SJCRH30 (cell line): Measurements from ENCODE around the gene FBXO34. TPM values are rescaled to one million over a fixed set of nuclear protein-coding genes. Genes with fewer than 3 reads are reported as not detected.
"Not testable (repeated sequence)": the region's sequence is repeated elsewhere in the genome, so short reads cannot be mapped to it uniquely, and the experiment has no call there.

Experiments used
- DNase-seq, 2 experiments: peaks; one replicate each; pipeline ENCODE4 v3.0.0-alpha.2; 2015 to 2020
- H3K27ac ChIP-seq: fragments of 250-450 bp; sonication (Bioruptor Pico); 2 replicates; pipeline ENCODE4 v1.5.1; 2020; ENCODE audit warnings: mild to moderate bottlenecking, moderate library complexity
- H3K27me3 ChIP-seq: fragments of 250-450 bp; sonication (Bioruptor Pico); 2 replicates; pipeline ENCODE4 v1.5.1; 2020; ENCODE audit warnings: mild to moderate bottlenecking, moderate library complexity
- H3K36me3 ChIP-seq: fragments of 250-450 bp; sonication (Bioruptor Pico); 2 replicates; pipeline ENCODE4 v1.5.1; 2020; ENCODE audit warnings: mild to moderate bottlenecking, moderate library complexity
- H3K4me1 ChIP-seq: fragments of 250-450 bp; sonication (Bioruptor Pico); 2 replicates; pipeline ENCODE4 v1.5.1; 2020; ENCODE audit warnings: mild to moderate bottlenecking, moderate library complexity
- H3K4me3 ChIP-seq: fragments of 250-450 bp; sonication (Bioruptor Pico); 2 replicates; pipeline ENCODE4 v1.5.1; 2020; ENCODE audit warnings: mild to moderate bottlenecking, moderate library complexity
- H3K9me3 ChIP-seq: fragments of 250-450 bp; sonication (Bioruptor Pico); replicated peaks from 2 replicates; pipeline ENCODE4 v1.5.1; 2020; ENCODE audit warnings: mild to moderate bottlenecking, moderate library complexity
- total RNA-seq: library from RNA; depleted of rRNA; stranded (reverse); fragments of >200 nt; shearing (Covaris generic); gene quantifications from 2 replicates; pipeline ENCODE4 v1.2.3, GENCODE V29; 2014

FBXO34 gene
- total RNA-seq, 1 experiment from 2014 or later, result 19.6 TPM

DNA sequence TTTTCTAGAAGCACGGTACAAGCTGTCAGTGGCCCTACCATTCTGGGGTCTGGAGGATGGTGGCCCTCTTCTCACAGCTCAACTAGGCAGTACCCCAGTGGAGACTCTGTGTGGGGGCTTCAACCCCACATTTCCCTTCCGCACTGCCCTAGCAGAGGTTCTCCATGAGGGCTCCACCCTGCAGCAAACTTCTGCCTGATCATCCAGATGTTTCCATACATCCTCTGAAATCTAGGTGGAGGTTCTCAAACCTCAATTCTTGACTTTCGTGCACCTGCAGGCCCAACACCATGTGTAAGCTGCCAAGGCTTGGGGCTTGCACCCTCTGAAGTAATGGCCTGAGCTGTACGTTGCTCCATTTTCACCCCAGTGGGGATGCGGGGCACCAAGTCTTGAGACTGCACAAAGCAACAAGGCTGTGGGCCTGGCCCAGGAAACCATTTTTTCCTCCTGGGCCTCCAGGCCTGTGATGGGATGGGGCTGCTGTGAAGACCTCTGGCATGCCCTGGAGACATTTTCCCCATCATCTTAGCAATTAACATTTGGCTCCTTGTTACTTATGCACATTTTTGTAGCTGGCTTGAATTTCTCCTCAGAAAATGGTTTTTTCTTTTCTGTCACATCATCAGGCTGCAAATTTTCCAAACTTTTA, 41.3 kb downstream of the FBXO34 start:
- not testable (repeated sequence) for H3K36me3 ChIP-seq, H3K4me3 ChIP-seq, H3K4me1 ChIP-seq, H3K27ac ChIP-seq, DNase-seq, H3K9me3 ChIP-seq, H3K27me3 ChIP-seq

DNA sequence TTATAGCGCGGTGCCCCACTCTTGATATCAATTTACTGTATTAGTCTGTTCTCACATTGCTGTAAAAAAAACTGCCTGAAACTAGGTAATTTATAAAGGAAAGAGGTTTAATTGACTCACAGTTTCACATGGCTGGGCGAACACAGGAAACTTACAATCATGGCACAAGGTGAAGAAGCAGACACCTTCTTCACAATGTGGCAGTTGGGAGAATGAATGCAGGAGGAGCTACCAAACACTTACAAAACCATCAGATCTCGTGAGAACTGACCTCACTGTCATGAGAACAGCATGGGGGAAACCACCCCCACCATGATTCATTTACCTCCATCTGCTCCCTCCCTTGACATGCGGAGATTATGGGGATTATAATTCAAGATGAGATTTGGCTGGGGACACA, 42.3 kb downstream of the FBXO34 start:
- Histone ChIP-seq H3K9me3 (peaks cover 7% of the 10 kb centered on the region), H3K27me3 (no peaks in the 10 kb centered on the region), H3K4me1 (no peaks in the 10 kb centered on the region), H3K27ac (no peak overlapping the region), H3K4me3 (no peak overlapping the region), H3K36me3 (no peaks in the 10 kb centered on the region; the same call in 1 of the 2 replicates)
- no peak for DNase-seq

DNA sequence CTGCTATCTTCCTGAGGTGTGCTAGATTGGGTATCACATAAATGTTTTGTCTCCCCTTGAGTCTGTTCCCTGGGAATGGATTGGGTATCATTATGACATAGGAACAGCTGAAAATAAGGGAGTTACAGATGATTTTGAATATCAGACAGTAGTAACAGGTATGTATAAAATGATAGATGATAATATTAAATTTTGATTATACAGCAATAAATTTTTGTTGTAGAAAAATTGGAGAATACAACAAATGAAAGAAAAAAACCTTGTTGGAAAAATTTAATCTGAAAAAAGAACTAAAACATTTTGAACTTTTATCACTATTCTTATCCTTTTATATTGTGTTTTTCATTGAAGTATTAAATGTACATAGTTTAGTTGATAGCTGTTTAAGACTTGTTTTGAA, 43.2 kb downstream of the FBXO34 start:
- H3K9me3 ChIP-seq, result peaks cover 7% of the 10 kb centered on the region
- DNase-seq, result no peak
- peaks cover 2% of the 10 kb centered on the region; the same call in 1 of the 2 replicates for H3K36me3 ChIP-seq
- H3K4me1 ChIP-seq, result no peaks in the 10 kb centered on the region
- H3K27me3 ChIP-seq, result no peaks in the 10 kb centered on the region
- no peak overlapping the region for H3K4me3 ChIP-seq
- H3K27ac ChIP-seq, result no peak overlapping the region

DNA sequence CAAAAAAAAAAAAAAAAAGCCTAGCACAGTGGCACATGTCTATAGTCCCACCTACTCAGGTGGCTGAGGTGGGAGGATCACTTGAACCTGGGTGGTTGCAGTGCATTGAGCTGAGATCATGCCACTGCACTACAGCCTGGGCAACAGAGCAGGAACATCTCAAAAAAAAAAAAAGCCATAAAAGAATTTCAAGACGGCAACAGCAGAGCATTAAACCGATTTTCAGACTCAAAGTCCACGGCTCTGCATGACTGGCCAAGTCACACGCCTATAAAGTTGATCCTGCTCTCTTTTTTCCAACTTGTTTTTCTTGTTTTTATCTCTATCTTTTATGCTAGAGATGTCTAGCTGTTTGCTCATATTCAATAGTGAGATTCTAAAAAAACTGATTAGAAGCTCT, 45.3 kb downstream of the FBXO34 start:
- Histone ChIP-seq H3K9me3 (peaks cover 3% of the 10 kb centered on the region; the same call in 1 of the 2 replicates), H3K4me3 (no peak overlapping the region), H3K36me3 (peaks cover 2% of the 10 kb centered on the region; the same call in 1 of the 2 replicates), H3K27me3 (no peaks in the 10 kb centered on the region), H3K27ac (no peak overlapping the region), H3K4me1 (no peaks in the 10 kb centered on the region)
- DNase-seq, result no peak

DNA sequence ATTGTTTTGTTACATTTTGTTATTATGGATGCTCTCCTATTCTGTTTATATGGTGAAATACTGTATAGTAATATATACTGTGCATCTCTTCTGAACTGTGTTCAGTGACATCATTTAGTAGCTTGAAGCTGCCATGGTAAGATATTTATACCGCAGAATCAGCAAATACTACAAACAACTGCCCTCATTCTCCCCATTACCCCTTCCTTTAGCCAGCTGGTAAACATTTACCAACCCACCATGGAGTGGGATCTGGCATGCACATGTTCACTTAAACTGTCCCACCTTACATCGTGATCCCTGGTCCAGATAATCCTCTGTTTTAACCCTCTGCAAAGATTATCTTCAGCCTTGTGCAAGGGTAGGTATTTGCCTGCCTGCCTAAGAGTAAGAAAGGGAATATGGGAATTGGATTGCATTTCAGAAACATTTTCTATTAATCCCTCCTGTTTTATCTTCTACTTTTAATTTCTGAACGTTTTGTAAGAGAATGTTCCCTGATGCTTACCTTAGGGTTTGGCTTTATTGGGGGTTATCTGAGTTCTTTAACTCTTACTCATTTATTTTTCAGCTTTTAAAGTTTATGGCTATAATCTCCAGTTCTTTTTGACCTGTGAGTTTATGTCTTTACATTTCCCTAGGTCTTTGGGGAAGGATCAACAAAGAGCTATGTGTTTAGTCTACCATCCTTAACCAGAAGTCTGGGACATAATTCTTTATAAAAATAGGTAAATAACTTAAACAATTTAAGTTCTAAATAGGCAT, 46.5 kb downstream of the FBXO34 start:
- no peak for DNase-seq
- Histone ChIP-seq H3K27ac (no peak overlapping the region), H3K36me3 (peaks cover 2% of the 10 kb centered on the region; the same call in 1 of the 2 replicates), H3K4me3 (no peak overlapping the region), H3K4me1 (no peaks in the 10 kb centered on the region), H3K9me3 (peaks cover 2% of the 10 kb centered on the region; the same call in 1 of the 2 replicates), H3K27me3 (no peaks in the 10 kb centered on the region)

DNA sequence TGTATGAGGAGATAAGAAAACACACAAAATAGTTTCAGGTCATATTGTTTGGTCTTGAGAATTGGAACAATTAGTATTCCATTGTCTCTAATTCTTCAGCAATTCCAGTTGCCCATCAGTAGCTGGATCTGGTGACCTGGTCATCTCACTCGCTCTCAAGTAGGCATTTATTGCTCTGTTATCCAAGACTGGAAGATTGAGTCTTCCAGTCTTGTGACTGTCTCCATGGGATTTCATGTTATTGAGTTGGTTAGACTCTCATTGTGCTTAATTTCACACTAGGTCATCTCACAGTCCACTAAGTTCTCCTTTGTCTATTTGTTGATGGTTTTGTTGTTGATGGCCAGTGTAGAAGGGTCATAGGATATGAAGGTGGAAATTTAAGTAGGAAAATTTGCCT, 47.5 kb downstream of the FBXO34 start:
- Histone ChIP-seq H3K9me3 (no peaks in the 10 kb centered on the region; the same call in 1 of the 2 replicates), H3K36me3 (peaks cover 2% of the 10 kb centered on the region; the same call in 1 of the 2 replicates), H3K27me3 (no peaks in the 10 kb centered on the region), H3K4me1 (no peaks in the 10 kb centered on the region), H3K27ac (no peak overlapping the region), H3K4me3 (no peak overlapping the region)
- no peak for DNase-seq

DNA sequence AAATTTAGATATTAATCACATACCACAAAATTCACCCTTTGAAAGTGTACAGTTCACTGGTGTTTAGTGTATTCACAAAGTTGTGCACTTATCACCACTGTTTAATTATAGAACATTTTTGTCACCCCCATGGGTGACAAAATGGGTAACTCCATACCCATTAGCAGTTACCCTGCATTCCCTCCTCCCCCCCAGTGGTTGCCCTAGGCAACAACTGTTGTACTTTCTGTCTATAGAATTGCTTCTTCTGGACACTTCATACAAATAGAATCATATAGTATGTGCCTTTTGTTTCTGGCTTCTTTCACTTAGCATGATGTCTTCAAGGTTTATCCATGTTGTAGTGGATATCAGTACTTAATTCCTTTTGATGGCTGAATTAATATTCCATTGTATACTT, 52.7 kb downstream of the FBXO34 start:
- no peaks in the 10 kb centered on the region for H3K27me3 ChIP-seq
- H3K4me3 ChIP-seq, result no peak overlapping the region

DNA sequence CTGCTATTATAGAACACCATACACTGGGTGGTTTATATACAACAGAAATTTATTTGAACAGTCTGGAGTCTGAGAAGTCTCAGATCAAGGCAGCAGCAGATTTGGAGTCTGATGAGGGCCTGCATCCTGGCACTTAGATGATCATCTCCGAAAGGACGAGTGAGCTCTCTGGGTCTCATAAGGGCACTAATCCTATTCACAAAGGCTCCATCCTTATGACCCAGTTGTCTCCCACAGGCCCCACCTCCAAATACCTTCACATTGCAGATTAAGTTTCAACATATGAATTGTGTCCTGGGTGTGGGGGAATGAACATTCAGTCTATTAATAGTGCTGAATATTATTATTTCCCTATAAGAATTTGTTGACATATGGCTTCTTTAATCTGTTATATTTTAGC, 53.6 kb downstream of the FBXO34 start:
- no peak overlapping the region for H3K4me3 ChIP-seq
- no peaks in the 10 kb centered on the region for H3K9me3 ChIP-seq
- no peaks in the 10 kb centered on the region for H3K4me1 ChIP-seq
- DNase-seq, result no peak
- H3K36me3 ChIP-seq, result no peaks in the 10 kb centered on the region
- no peak overlapping the region for H3K27ac ChIP-seq
- H3K27me3 ChIP-seq, result no peaks in the 10 kb centered on the region

More for the DNA sequence above, 52.7 kb downstream of the FBXO34 start:
- no peak for DNase-seq
- Histone ChIP-seq H3K9me3 (no peaks in the 10 kb centered on the region), H3K27ac (no peak overlapping the region), H3K4me1 (no peaks in the 10 kb centered on the region), H3K36me3 (peaks cover 2% of the 10 kb centered on the region; the same call in 1 of the 2 replicates)

DNA sequence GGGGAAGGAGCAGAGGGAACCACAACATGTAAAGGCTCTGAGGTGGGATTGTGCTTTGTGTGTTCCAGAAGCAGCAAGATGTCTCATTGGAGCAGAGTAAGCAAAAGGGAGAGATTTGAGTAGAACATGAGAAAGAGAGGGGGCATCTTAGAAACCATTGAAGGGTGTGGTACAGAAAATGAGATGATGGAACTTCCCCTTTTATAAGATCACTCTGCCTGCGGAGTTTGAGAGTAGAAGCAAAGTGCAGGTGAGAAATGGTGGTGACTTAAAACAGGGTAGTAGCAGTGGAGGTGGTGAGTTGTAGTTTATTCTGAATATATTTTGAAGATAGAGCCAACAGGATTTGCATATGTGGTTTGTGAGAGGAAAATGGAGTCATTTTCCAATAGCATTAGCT, 56.0 kb downstream of the FBXO34 start:
- Histone ChIP-seq H3K9me3 (no peaks in the 10 kb centered on the region), H3K27me3 (no peaks in the 10 kb centered on the region), H3K36me3 (no peaks in the 10 kb centered on the region), H3K27ac (no peak overlapping the region), H3K4me3 (no peak overlapping the region), H3K4me1 (no peaks in the 10 kb centered on the region)
- DNase-seq, result no peak

DNA sequence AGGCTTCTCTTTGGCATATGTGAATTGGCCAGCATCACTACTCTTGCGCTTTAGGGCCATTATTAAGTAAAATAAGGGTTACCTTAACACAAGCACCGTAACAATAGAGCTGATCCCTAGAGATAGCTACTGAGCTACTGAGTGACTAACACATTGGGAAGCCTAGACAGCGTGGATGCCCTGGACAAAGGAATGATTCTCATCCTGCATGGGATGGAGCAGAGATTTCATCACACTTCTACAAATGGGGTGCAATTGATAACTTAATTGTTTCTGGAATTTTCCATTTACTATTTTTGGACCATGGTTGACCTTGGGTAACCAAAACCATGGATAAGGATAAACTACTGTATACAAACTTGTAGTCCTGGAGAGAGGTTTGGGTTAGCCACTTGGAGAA, 57.1 kb downstream of the FBXO34 start:
- no peaks in the 10 kb centered on the region for H3K27me3 ChIP-seq

DNA sequence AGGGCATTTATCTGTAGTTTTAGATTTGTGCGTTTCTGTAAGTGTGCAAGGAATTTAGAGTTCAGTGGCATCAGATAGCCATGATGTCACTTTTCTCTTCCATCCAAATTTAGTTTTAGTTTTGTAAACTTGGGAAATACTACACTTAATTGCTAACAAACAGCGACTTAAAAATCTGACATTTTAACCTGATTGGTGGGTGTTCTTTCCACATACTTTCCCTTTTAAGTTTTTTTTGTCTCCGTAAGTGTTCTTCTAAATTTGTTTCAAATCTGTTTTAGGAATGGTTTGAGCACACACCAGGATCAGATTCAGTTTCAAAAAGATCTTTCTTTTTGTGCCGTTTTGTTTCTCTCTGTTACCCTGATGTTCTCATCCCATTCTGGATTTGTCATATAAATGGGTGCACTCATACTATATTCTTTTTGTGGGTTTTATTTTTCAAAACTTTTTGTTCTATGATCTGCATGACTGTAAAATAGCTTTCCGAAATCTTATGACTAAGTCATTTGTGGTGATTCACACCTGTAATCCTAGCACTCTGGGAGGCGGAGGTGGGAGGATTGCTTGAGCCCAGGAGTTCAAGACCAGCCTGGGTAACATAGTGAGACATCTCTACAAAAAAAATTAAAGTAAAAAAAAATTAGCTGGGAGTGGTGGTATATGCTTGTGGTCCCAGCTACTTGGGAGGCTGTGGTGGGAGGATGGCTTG, 58.9 kb downstream of the FBXO34 start:
- H3K4me1 ChIP-seq, result peaks cover 12% of the 10 kb centered on the region
- H3K4me3 ChIP-seq, result no peak overlapping the region
- no peaks in the 10 kb centered on the region for H3K36me3 ChIP-seq
- no peak for DNase-seq
- H3K9me3 ChIP-seq, result no peaks in the 10 kb centered on the region
- H3K27ac ChIP-seq, result no peak overlapping the region
- H3K27me3 ChIP-seq, result no peaks in the 10 kb centered on the region

More for the DNA sequence above, 57.1 kb downstream of the FBXO34 start:
- H3K9me3 ChIP-seq, result no peaks in the 10 kb centered on the region
- H3K4me3 ChIP-seq, result no peak overlapping the region
- peaks cover 4% of the 10 kb centered on the region for H3K4me1 ChIP-seq
- no peak for DNase-seq
- H3K27ac ChIP-seq, result no peak overlapping the region
- H3K36me3 ChIP-seq, result no peaks in the 10 kb centered on the region

DNA sequence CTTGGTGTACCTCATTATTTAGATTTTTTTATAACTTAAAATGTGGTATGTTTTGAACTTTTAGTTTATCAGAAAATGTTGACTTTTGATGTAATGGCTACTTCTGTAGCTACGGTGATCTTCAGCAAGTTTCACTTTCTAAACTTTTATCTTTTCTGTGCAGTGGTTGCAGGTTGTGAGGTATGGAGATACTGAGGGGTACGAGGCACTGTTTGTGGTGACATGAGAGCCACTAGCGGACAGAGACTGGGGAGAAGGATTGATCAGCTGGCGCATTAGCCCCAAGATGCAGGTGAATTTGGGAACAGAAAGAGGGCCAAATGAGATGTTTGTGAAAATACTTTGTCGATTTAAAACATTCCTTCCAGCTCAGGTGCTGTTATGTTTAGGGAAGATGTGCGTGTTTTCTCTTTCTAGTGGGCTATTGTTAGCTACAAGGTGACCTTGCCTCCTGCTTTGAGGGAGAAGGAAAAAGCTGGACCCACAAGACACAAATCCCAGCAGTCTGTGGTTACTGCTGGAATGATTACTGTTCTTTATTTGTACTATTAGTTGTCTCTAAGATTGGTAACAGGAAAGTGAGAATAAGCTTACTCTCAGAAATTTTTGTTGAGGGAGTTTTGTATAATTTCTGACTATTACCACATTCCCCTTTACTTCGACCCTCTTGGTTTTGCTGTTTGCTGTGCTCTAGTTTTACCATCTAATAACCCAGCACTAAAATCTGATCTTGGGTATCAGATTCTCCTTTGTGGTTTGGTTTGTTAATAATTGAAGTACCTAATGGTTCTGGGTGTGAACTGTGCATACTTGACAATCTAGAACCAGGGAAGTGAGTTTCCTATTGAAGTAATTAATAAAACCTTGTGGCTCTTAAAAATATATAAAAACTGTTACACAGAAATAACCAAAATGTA, 61.7 kb downstream of the FBXO34 start:
- no peak overlapping the region for H3K27ac ChIP-seq
- peaks cover 12% of the 10 kb centered on the region for H3K4me1 ChIP-seq
- no peak overlapping the region for H3K4me3 ChIP-seq
- no peaks in the 10 kb centered on the region for H3K9me3 ChIP-seq
- H3K27me3 ChIP-seq, result no peaks in the 10 kb centered on the region
- H3K36me3 ChIP-seq, result no peaks in the 10 kb centered on the region
- DNase-seq, result peak in 1 of 2 experiments; percentile 8

DNA sequence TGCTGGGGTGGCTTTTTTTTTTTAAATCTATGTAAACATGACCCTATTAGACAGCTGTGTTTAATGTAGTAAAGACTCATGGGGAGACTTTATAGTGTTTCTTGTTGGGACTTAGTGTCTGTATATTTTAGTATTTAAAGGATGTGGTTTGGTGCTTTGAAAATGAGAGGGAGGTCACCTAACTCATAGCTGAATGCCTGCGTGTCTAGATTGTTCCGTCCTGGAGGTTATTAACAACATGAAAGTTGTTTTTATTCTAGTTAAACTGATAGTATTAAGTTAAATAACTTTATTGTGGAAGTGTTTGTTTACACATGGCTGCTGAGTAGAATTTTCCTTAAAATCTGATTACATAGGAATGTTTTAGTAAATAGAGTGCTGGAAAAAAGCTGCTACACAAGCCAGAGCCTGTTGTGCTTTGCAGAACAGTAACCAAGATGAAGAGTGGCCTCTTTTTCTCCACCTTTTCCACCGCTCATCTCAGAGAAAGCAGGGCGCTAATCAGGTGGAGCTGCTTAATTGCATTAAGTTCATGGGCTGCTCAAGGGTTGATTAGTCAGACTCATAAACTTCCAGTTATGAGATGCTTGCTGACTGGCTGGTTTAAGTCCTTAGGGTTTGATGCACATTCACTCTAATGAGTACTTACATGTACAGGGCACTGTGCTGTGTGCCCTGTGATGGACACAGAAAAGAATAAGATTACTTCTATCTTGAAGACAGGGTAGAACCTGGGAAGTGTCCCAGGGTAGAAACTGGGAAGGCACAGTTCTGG, 62.7 kb downstream of the FBXO34 start:
- Histone ChIP-seq H3K27ac (no peak overlapping the region), H3K9me3 (no peaks in the 10 kb centered on the region), H3K4me1 (peaks cover 12% of the 10 kb centered on the region), H3K27me3 (no peaks in the 10 kb centered on the region), H3K4me3 (no peak overlapping the region), H3K36me3 (no peaks in the 10 kb centered on the region)
- peak in 1 of 2 experiments; percentile 37 for DNase-seq

DNA sequence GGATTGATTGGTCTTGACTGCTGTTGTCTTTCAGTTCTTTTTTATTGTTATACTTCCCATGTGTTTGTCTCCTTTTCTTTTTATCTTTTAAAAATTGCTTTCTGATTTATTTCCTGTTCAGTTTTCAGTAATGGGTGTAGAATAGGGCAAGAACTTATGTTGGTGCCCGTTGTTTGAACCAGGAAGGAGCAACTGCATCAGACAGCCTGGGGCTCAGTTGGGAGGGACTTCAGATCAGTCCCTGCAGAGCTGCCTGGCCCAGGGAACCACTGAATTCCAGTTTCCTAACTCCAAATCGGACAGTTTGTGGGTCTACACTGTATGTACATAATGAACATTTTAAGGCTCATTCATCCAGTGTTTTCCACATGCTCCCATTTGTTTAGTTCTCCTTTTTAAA, 64.9 kb downstream of the FBXO34 start:
- H3K27me3 ChIP-seq, result no peaks in the 10 kb centered on the region
- H3K4me3 ChIP-seq, result no peak overlapping the region
- DNase-seq, result no peak
- H3K27ac ChIP-seq, result no peak overlapping the region
- H3K36me3 ChIP-seq, result no peaks in the 10 kb centered on the region
- peaks cover 12% of the 10 kb centered on the region for H3K4me1 ChIP-seq
- H3K9me3 ChIP-seq, result no peaks in the 10 kb centered on the region
